ENCODE data around the gene CACNB1.
"Not testable (repeated sequence)": the region's sequence is repeated elsewhere in the genome, so short reads cannot be mapped to it uniquely, and the experiment has no call there.

DNA sequence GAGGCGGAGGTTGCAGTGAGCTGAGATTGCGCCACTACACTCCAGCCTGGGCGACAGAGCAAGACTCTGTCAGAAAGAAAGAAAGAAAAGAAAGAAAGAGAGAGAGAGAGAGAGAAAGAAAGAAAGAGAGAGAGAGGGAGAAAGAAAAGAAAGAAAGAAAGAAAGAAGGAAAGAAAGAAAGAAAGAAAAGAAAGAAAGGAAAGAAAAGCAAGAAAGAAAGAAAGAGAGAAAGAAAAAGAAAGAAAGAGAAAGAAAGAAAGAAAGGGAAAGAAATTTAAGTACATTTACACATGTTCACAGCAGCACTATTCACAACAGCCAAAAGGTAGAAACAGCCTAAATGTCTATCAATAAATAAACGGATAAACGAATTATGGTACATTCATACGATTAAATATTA, 67.9 kb downstream of the CACNB1 start:
- not testable (repeated sequence) for TF ChIP-seq HDGF (IDR thresholded peaks at IDR 0.05); POLR2A (IDR thresholded peaks at IDR 0.05; ENCODE audit: low read depth, low read length); SMAD1 (IDR thresholded peaks at IDR 0.05; ENCODE audit: low read depth, partially characterized antibody); CHD2 (IDR thresholded peaks at IDR 0.05; ENCODE audit: borderline replicate concordance, low read depth, low read length); SMC3 (IDR thresholded peaks at IDR 0.05; ENCODE audit: borderline replicate concordance, low read length); USF1 (IDR thresholded peaks at IDR 0.05; ENCODE audit: borderline replicate concordance, extremely low read length, insufficient read depth, low read depth, low read length); RB1 (IDR thresholded peaks at IDR 0.05; ENCODE audit: borderline replicate concordance); CTCF (IDR thresholded peaks at IDR 0.05 in 2 of 3, conservative IDR thresholded peaks at IDR 0.05 in 1 of 3; ENCODE audit: control insufficient read depth in 2 of 3, extremely low read depth in 1 of 3, insufficient read depth in 1 of 3, low read depth in 3 of 3, low read length in 3 of 3); NFYB (IDR thresholded peaks at IDR 0.05; ENCODE audit: insufficient read depth, low read depth, low read length); ELK1 (IDR thresholded peaks at IDR 0.05; ENCODE audit: low read depth, low read length); EZH2 (IDR thresholded peaks at IDR 0.05; ENCODE audit: borderline replicate concordance, control insufficient read depth, low read depth, low read length)
- TF ChIP-seq, protein P1, sequence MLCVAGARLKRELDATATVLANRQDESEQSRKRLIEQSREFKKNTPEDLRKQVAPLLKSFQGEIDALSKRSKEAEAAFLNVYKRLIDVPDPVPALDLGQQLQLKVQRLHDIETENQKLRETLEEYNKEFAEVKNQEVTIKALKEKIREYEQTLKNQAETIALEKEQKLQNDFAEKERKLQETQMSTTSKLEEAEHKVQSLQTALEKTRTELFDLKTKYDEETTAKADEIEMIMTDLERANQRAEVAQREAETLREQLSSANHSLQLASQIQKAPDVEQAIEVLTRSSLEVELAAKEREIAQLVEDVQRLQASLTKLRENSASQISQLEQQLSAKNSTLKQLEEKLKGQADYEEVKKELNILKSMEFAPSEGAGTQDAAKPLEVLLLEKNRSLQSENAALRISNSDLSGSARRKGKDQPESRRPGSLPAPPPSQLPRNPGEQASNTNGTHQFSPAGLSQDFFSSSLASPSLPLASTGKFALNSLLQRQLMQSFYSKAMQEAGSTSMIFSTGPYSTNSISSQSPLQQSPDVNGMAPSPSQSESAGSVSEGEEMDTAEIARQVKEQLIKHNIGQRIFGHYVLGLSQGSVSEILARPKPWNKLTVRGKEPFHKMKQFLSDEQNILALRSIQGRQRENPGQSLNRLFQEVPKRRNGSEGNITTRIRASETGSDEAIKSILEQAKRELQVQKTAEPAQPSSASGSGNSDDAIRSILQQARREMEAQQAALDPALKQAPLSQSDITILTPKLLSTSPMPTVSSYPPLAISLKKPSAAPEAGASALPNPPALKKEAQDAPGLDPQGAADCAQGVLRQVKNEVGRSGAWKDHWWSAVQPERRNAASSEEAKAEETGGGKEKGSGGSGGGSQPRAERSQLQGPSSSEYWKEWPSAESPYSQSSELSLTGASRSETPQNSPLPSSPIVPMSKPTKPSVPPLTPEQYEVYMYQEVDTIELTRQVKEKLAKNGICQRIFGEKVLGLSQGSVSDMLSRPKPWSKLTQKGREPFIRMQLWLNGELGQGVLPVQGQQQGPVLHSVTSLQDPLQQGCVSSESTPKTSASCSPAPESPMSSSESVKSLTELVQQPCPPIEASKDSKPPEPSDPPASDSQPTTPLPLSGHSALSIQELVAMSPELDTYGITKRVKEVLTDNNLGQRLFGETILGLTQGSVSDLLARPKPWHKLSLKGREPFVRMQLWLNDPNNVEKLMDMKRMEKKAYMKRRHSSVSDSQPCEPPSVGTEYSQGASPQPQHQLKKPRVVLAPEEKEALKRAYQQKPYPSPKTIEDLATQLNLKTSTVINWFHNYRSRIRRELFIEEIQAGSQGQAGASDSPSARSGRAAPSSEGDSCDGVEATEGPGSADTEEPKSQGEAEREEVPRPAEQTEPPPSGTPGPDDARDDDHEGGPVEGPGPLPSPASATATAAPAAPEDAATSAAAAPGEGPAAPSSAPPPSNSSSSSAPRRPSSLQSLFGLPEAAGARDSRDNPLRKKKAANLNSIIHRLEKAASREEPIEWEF (IDR thresholded peaks at IDR 0.05; ENCODE audit: insufficient replicate concordance, low read depth, low read length): not testable (repeated sequence)
